Neutrophil (primary cell): ENCODE data around the gene RDH11.

ENCODE experiments used
- H3K27ac ChIP-seq: fragments of 200-600 bp; sonication (generic); 2 replicates; pipeline ENCODE4 v1.5.1; 2016; ENCODE audit warnings: mild to moderate bottlenecking, moderate library complexity
- H3K27me3 ChIP-seq: fragments of 200-600 bp; sonication (generic); 2 replicates; pipeline ENCODE4 v1.6.0; 2016; ENCODE audit warnings: mild to moderate bottlenecking
- H3K36me3 ChIP-seq: fragments of 200-600 bp; sonication (generic); 2 replicates; pipeline ENCODE4 v1.5.1; 2017
- H3K4me1 ChIP-seq, 2 experiments: fragments of 200-600 bp in 1 of 2; sonication (generic) in 1 of 2; 1 replicate in 1 of 2; 2 replicates in 1 of 2; pipeline versions ENCODE4 v1.5.1 to v1.6.1; 2013 to 2016; ENCODE audit warnings: low read depth in 1 of 2, low read length in 1 of 2, mild to moderate bottlenecking in 1 of 2, moderate library complexity in 1 of 2; ENCODE audit not compliant: control insufficient read depth in 1 of 2, insufficient read depth in 1 of 2
- H3K4me3 ChIP-seq, 2 experiments: fragments of 200-600 bp in 1 of 2; sonication (generic) in 1 of 2; 1 replicate in 1 of 2; 2 replicates in 1 of 2; pipeline ENCODE4 v1.5.1; 2013 to 2016; ENCODE audit warnings: low read depth in 1 of 2, low read length in 1 of 2, mild to moderate bottlenecking in 1 of 2, moderate library complexity in 1 of 2
- H3K9me3 ChIP-seq: fragments of 200-600 bp; sonication (generic); 2 replicates; pipeline ENCODE4 v1.5.1; 2016
- CTCF ChIP-seq: fragments of 200-600 bp; sonication (generic); IDR thresholded peaks from 2 replicates; pipeline ENCODE4 v1.5.1; 2016; ENCODE audit warnings: antibody characterized with exemption

Gene RDH11

GRCh38 chr14:67674139-67674479 lies 21.5 kb downstream of the RDH11 start:
- TF ChIP-seq CTCF: no peak
- Histone ChIP-seq H3K4me3 (peak overlapping the region; percentile 85 to 91), H3K27me3 (no peaks in the 10 kb centered on the region), H3K36me3 (peaks cover 4% of the 10 kb centered on the region), H3K9me3 (no peaks in the 10 kb centered on the region), H3K4me1 (peaks cover 22 to 24% of the 10 kb centered on the region in 2 experiments), H3K27ac (peak overlapping the region; percentile 91)

- Histone ChIP-seq H3K9me3 (no peaks in the 10 kb centered on the region), H3K4me1 (peaks cover 22 to 24% of the 10 kb centered on the region in 2 experiments), H3K27ac (no peak overlapping the region), H3K4me3 (peak overlapping the region; percentile 85 to 91), H3K27me3 (no peaks in the 10 kb centered on the region), H3K36me3 (peaks cover 4% of the 10 kb centered on the region)
- TF ChIP-seq CTCF: no peak
Measured at GRCh38 chr14:67673451-67673850, 22.1 kb downstream of the RDH11 start.

GRCh38 chr14:67668559-67668958 lies 27.0 kb downstream of the RDH11 start:
- TF ChIP-seq CTCF: no peak
- no peaks in the 10 kb centered on the region for H3K27me3 ChIP-seq
- H3K9me3 ChIP-seq: no peaks in the 10 kb centered on the region
- H3K36me3 ChIP-seq: no peaks in the 10 kb centered on the region
- H3K4me1 ChIP-seq: peaks cover 10 to 27% of the 10 kb centered on the region in 2 experiments
- H3K27ac ChIP-seq: no peak overlapping the region
- no peak overlapping the region for H3K4me3 ChIP-seq

- H3K36me3 ChIP-seq: no peaks in the 10 kb centered on the region
- no peaks in the 10 kb centered on the region for H3K27me3 ChIP-seq
- peaks cover 0 to 16% of the 10 kb centered on the region in 2 experiments for H3K4me1 ChIP-seq
- peak overlapping the region; percentile 46 for H3K27ac ChIP-seq
- H3K4me3 ChIP-seq: no peak overlapping the region
- H3K9me3 ChIP-seq: no peaks in the 10 kb centered on the region
- TF ChIP-seq CTCF: no peak
Measured at GRCh38 chr14:67666750-67667449, 28.7 kb downstream of the RDH11 start.

- Histone ChIP-seq H3K27me3 (no peaks in the 10 kb centered on the region), H3K27ac (peak overlapping the region; percentile 46), H3K4me1 (peaks cover 0 to 16% of the 10 kb centered on the region in 2 experiments), H3K4me3 (no peak overlapping the region), H3K9me3 (no peaks in the 10 kb centered on the region), H3K36me3 (no peaks in the 10 kb centered on the region)
- TF ChIP-seq CTCF: no peak
Measured at GRCh38 chr14:67665868-67666267, 29.7 kb downstream of the RDH11 start.
